GM21447 (cell line): ENCODE measurements around the gene CALB2.

Source experiments
- ATAC-seq: cut with Tn5 transposase; IDR thresholded peaks from one replicate; pipeline ENCODE4 v1.9.1; 2021; ENCODE audit not compliant: unreplicated experiment

The CALB2 gene

DNA sequence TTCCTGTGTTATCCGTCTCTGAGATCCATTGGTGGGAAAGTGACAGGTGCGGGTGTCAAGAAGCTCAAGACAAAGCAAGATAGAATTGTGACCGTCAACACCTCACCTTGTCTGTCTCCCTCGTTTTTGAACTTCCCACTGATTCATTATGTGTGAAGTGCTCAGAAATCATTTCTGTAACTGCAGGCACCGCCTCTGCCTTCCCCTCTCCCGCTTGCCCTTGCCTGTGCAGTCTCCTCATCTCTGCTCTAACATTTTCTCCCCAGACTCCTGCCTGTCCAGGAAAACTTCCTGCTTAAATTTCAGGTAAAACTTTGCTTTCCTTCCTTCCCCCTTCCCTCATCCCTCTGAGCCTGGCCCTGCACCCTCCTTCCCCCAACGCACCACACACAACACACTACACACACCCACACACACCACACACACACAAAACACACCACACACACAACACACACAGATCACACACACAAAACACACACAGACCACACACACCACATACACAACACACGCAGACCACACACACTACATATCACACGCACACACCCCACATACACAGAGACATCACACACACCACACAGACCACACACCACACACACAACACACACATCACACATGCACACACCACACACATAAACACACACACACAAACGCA is 25.7 kb downstream of the CALB2 start:
- ATAC-seq, result no peak

DNA sequence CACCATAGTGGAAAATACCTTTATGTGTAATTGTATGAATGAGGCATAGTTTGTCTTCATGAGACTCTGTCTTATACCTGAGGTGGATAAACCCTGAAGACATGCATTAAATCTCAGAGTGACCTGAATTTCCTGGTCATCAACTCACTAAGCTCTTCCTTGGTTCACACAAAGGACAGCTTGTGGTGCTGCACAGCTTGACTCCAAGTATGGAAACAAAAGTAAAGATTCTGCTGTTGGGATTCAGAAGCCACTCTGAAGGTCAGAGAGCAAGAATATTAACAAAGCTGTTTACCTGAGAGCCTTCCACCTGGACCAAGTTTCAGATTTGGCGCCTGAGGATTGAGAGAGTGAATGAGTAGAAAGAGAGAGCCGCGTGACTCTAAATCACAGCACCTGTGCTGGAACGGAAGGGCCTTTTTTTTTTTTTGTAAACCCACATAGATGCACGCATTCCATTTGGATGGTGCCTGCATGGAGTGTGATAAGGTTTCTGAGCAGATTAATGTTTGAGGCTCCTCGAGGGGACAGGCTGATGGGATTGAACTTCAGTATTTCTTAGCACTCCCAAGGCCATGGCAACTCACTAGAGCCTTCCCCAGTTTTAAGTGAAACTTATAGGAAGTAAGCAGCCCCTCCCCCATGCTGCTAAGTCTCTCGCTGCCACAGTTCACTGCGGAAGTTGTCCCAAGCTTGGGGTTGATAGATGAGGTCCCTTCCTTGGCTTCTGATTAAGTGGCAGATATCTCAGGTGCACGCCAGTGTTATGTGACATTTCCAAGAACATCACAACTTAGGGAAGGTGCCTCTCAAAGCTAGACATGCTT is 28.7 kb downstream of the CALB2 start:
- no peak for ATAC-seq

DNA sequence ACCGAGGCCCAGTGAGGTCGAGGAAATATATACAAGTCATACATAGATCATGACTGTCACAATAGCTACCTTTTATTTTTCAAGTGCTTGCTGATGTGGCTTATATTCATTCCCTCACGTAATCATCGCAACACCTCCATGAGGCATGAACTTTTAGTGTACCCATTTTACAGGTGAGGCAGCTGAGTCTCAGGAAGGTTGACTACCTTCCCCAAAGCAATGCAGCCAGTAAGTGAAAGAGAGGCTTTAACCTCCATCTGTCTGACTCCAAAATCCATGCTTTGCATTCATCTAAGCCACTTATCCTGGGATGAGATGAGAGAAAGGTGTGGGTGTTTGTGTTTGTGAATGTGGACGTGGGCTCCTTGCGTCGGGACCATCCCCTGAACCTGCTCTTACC is 30.8 kb downstream of the CALB2 start:
- no peak for ATAC-seq

DNA sequence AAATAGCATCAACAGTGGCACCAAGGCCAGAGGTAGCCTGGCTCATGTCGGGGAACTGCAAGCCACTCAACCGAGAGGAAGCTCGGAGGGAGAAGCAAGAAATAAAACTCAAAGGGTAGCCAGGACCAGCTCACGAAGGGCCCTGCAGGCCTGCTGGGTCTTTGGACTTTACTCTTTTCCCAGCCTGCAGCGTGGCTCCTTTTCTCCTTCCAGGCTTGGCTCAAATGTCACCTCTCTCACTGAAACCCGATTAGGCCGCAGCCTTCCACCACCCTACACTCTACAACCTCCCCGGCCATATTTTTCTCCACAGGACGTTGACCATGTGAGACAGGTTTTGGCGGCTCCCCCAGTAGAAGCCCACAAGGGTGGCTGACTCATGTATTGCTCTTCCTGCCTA is 38.1 kb downstream of the CALB2 start:
- ATAC-seq, result no peak

DNA sequence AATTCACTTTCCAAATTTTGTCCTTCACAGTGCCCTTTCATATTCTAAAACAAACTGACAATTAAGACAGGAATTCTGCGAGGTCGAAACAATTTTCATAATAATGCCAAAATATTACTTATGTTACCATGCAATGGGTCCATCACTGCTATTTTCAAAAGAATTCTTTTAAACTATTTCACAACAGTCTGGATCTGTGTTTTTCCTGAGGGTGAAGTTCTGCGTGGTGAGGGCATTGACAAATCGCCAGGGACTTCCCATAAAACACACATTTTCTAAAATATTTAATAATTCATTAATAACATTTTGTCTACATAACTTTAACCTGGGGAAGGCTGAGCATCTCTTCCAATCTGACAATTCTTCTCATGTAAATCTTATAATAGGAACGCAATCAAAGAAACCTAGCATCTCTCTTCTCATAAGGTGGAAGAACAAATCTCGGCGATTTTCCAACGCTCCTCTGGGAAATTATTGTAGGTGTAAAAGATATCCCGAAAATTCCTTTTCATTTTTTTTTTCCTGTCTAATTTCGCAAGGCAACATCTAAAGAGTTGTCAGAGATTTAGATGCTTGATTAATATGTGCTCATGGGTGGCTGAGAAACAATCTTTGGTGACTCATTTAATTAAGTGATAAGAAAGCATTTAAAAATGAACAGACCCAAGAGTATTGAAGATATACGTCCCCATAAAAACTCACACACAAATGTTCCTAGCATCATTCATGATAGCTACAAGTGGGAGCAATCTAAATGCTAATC is 41.5 kb downstream of the CALB2 start:
- ATAC-seq, result no peak

DNA sequence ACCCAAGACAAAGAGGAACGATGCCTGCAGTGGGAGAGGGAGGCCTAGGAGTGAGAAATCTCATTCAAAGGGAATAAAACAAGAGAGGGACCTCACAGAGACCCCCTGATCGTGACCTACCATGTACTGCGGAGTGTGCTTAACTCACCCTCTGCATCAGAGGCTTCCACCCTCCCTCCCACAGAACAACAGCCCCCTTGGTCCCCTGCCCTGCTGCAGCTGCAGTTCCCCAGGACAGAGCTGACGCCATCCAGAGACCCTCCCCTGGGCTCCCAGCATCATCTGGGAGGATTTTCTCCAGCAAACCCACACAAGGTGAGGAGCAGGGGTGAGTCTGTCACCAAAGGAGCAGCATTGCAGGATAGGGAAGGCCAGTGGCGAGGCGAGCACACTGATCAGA is 43.5 kb downstream of the CALB2 start:
- ATAC-seq, result no peak

DNA sequence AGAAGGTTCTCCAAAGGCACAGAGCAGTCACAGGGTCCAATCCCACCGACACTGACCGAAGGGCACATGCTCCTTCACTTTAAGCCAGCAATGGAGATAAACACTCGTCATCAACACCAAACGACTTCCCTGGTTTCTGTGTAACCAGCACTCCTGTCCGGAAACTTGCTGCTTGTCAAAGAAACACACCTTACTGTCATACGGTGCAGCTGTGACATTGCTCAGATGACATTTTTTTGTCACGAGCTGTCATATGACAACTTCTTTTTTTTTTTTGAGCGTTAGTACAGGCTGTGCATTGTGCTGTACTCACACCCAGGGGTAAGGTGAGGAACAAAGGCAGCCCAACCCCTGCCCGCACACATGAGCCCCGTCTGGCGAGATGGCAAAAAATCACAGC is 44.2 kb downstream of the CALB2 start:
- ATAC-seq, result no peak

DNA sequence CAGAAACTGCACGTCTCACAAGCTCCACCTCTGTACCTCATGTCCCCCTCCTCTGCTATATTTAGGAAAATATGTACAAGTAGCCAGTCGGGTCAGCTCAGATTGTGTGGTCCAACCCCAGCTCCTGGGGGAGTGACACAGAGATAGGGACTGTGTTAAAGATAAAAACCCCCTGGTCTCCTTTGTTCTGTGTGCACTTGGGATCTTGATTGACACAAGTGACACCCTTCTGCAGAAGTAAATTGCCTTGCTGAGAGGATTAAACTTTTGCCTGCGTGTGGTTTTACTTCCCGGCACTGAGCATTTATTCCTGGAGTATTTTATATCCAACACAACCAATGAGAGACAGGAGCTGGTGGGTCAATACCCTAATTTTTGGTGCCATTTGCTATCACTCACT is 45.8 kb downstream of the CALB2 start:
- ATAC-seq, result no peak

DNA sequence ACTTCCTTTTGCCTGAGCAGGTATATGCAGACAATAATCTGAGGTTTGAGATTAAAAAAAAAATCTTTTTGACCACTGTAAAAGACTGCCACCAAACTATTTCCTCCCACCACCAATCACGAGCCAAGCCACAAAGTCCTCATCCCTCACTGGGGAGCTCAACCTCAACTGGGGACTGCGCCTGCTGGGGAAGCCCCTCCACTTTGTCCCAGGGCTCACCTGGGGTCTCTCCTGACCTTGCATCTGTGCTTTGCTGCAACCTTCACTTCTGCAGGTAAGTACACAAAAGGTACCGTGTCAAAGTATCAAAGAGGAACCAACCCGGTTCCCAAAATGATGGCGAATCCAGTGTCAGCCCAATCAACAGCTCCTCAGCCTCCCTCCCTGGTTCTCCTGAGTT is 47.8 kb downstream of the CALB2 start:
- no peak for ATAC-seq

DNA sequence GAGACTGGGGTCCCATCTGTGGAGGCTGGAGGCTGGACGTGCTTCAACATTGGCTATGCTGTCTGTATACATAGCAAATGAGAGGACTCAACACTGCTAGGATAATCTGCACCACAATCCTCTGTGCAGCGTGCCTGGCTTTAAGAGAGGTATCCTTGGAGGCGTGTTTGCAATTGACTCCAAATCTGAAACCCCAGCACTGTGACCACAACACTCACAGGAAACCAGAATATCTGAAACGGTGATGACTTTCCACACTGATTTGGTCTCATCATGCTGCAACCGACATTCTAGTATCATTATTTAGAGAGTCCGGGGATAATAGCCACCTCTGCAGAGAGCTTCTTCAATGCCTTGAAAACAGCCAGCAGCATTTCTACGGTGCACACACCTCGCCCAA is 48.2 kb downstream of the CALB2 start:
- ATAC-seq, result no peak

DNA sequence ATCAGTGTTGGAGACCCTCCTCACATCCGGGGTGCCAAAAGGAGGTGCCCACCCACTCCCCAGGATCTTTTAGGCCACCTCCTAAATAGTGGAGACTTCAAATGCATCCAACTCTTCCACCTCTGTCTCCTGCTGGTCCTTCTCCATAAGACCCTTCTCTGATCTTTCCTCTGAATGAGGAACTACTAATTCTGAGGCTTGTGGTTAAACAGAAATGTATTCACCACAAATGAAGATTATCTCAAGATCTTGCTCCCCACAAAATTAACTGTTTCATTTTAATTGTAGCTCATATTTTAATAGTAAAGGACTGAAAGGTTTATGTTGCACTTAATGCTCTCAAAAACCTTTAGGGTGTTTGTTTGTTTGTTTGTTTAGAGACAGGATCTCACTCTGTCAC is 49.2 kb downstream of the CALB2 start:
- no peak for ATAC-seq

DNA sequence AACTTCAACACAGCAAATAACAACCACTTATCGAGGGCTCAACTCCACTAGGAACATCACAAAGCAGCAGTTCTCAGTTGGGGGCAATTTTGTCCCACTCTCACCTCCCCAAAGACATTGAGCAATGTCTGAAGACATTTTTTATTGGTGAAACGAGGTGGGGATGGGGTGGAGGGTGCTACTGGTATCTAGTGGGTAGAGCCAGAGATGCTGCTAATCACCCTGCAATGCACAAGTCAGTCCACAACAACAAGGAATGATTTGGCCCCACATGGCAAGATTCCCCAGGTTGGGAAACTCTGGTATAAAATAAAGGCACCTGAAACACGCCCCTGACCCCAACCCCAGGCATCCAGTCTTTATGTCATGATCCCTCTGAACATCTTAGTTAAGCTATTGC is 50.0 kb downstream of the CALB2 start:
- ATAC-seq, result no peak

DNA sequence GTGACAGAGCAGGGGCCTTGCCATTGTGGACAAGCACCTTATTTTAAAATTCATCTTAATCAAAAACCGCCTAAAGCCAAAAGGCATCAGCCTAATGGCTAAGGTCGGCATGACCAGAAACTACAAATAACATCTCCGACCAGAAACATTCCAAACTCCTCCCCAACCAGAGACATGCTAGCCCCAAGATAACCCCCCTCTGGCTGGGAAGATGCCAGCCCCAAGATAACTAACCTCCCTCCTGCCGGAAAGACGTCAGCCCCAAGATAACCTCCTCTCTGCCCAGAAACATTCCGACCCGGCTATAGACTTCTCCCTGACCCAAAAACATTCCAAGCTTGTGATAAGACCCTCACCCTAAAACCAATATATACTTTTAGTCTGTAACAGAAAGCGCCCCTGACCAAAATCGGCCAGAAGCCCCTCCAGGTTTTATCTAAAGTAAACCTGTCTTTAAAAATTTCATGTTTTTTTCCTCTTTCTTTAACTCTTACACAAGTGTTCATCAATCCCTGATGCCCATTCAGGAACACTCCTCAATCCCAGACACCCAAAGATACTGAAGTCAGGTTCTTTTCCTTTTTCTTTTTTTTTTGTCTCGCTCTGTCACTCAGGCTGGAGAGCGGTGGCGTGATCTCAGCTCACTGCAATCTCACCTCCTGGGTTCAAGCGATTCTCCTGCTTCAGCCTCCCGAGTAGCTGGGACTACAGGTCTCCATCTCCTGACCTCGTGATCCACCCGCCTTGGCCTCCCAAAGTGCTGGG is 50.7 kb downstream of the CALB2 start:
- no peak for ATAC-seq

DNA sequence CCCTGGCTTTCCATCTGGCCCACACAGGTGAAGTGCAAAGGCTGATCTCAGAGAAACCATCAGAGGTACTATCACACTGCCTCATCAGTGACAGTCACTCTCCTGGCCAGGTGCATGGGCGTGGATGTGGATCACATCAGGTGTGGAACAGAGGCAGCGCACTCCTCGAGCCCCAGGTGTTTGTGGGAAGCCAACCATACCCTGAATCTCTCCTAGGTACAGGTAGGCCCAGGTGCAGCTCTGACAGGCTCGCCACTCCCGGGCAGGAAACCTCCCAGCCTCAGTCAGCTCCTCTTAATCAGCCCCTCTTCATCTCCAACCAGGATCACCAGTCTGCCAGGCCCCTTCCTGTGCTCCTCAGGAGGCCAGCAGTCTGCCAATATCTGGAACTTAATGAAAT is 51.6 kb downstream of the CALB2 start:
- no peak for ATAC-seq

DNA sequence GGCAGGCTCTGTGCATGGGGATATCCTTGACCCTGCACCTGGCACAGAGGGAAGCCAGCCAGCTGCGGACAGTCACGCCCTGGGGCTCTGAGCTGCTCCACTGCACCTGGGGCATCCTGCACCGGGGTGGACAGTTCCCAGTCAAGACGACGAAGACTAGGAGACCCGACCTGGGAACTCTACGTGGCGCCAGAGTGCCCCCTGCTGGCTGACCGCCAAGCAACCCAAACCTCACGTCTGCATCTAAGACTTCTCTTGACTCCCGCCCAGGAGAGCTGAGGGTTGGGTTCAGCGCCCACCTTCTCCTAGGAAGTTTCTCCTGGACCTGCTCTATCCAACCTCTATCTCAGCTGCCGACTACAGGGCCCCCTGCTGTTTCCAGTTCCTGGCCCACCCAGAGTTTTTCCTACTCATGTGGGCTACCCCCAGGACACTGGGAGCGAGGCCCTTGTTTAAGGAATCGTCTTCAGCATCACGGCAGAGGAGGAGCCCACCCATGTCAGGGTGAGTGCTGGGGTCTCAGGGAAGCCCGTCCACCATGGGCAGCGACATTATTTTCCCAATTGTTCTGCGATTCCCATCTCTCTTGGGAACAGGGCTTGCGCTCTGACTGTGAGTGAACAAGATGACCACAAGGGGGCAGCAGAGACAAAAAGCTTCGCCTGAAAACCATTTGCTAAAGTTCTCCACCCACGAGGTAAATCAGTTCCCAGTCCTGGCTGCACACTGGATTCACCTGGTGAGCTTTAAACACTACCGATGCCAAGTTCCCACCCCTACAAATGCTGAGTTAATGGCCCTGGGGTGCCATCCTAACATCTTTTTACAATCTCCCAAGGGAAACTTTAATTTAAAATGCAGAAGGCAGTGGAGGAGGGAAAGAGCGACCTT is 54.0 kb downstream of the CALB2 start:
- ATAC-seq, result no peak

DNA sequence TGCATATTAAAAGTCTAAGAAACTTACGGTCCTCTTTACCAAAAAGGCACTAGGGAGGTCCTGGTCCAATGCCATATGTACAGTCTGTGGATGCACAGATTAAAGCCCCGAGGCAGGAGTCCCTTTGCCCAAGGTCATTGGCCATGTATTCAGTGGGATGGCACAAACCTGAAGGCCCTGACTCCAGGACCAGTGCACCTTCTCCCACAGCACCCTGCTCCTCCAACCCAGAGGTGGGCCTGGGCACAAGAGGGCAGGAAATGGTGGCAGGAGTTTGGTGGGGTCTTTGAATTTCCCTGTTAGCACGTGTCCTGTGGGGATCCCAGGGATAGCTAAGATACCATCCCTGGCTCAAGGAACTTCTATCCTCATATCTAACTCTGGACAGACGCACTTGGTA is 54.8 kb downstream of the CALB2 start:
- no peak for ATAC-seq

DNA sequence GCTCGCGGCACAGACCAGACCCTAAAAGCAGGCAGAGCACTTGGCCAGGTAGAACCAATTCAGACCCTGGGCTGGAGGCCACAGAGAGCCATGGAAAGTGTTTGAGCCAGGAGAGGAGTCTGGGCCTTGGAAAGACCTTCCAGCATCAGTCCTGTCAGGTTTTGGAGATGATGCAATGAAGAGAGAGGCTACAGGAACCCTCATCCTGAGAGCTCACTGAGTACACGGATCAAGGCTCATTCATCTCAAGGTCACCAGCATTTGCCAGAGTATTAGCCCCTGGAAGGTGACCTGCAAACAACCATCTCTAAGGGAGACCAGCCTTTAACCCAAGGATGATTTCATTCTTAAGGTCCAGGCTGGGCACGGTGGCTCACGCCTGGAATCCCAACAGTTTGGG is 55.5 kb downstream of the CALB2 start:
- ATAC-seq, result no peak

DNA sequence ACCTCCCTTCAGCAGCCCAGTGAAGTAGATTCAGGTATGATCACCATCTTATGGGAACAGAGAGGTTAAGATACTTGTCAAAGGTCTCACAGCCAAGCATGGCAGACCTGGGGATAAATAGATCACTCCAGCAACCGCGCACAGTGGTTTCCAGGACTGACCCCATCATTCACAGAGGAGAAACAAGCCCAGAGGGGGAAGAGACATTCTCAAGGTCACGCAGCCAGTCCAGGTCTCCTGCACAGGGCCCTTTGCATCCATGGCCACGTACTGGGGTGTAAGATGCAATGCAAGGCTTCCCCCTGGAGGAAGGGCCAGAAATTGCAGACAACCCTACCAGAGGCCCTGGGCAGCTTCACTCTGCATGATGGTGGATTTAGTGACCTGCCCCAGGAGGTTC is 63.4 kb downstream of the CALB2 start:
- no peak for ATAC-seq

DNA sequence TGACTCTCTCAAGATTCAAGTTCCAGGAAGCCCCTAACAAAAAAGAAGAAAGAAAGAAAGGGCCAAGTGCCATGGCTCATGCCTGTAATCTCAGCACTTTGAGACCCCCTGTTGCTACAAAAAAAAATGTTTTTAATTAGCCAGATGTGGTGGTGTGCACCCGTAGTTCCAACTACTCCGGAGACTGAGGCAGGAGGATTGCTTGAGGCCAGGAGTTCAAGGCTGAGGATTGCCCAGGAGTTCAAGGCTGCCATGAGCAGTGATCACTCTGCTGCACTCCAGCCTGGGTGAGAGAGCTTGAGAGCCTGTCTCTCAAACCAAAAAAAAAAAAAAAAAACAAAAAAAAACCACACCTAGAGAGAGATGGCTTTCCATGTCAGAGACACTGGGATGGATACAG is 64.5 kb downstream of the CALB2 start:
- no peak for ATAC-seq

DNA sequence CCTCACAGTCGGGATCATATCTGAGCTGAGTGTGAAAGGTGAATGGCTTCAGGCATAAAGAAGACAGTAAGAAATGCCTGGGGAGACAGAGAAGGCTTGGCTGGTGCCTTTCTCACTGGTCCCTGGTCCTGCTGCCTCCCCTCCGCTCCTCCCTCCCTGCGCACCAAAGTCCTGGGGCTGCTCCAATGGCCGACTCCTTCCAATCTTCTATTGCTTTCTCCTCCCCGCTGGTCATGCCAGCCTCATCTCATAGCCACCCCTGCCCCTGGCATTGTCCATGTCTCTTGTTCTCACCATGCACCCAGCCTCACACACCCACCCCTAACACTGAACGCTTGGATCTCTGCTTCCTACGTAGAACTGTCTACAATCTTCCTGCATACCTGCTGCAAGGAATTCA is 65.3 kb downstream of the CALB2 start:
- no peak for ATAC-seq
